Endothelial cell of umbilical vein (primary cell): ENCODE results near the gene MCFD2. TPM values are rescaled to one million over a fixed set of nuclear protein-coding genes. Genes with fewer than 3 reads are reported as not detected.

Source experiments
- BruUV-seq: library from RNA; stranded (reverse); fragments of 400-500 nt; replicated peaks from 2 replicates; lab custom pipeline; 2021; lab: Mats Ljungman, UMichigan
- CTCF ChIA-PET: fragments of 300-600, 350-600 bp; sonication (Branson Sonifier 250); formaldehyde crosslinking; loops from one replicate; lab custom pipeline; 2021; ENCODE audit warnings: antibody characterized with exemption, inconsistent platforms; lab: Charles Lee
- POLR2A ChIA-PET: fragments of 300-600, 350-600 bp; sonication (Branson Sonifier 250); formaldehyde crosslinking; loops from one replicate; lab custom pipeline; 2021; ENCODE audit warnings: antibody characterized with exemption, inconsistent platforms; lab: Charles Lee
- DNase-seq: peaks from one replicate; pipeline ENCODE4 v3.0.0-alpha.2; 2011; ENCODE audit warnings: low read depth, low spot score
- FAIRE-seq: peaks from 2 replicates; lab custom pipeline; 2011; peaks lifted over from hg19 to GRCh38; lab: Jason Lieb, UNC
- H2AFZ ChIP-seq: 2 replicates; pipeline ENCODE4 v1.6.0; 2012; ENCODE audit warnings: low read depth, low read length, control low read depth, inconsistent platforms
- H3K27ac ChIP-seq: 2 replicates; pipeline ENCODE4 v1.5.1; 2011; ENCODE audit warnings: low read depth, mild to moderate bottlenecking, control low read depth, low read length, moderate library complexity; ENCODE audit not compliant: insufficient read depth
- H3K27me3 ChIP-seq, 2 experiments: 2 replicates each; pipeline versions ENCODE4 v1.6.0 to v1.6.1; 2011; ENCODE audit warnings: low read length in 2 of 2, mixed read lengths in 1 of 2; ENCODE audit not compliant: control insufficient read depth in 2 of 2, insufficient read depth in 2 of 2
- H3K36me3 ChIP-seq, 2 experiments: 2 replicates in 1 of 2; 3 replicates in 1 of 2; pipeline ENCODE4 v1.5.1; 2011; ENCODE audit warnings: low read length in 2 of 2, mild to moderate bottlenecking in 1 of 2, moderate library complexity in 1 of 2; ENCODE audit not compliant: control insufficient read depth in 2 of 2, insufficient read depth in 2 of 2; ENCODE audit errors: extremely low read depth in 1 of 2
- H3K4me1 ChIP-seq: 3 replicates; pipeline ENCODE4 v1.5.1; 2011; ENCODE audit warnings: mild to moderate bottlenecking, low read length; ENCODE audit not compliant: control insufficient read depth, insufficient read depth; ENCODE audit errors: extremely low read depth
- H3K4me2 ChIP-seq: 2 replicates; pipeline ENCODE4 v1.6.1; 2011; ENCODE audit warnings: low read length, control low read depth, mixed read lengths; ENCODE audit not compliant: insufficient read depth
- H3K4me3 ChIP-seq, 3 experiments: fragments of 200-600 bp in 1 of 3; sonication (generic), shearing (Covaris generic) in 1 of 3; replicated peaks in 1 of 3; 2 replicates each; pipeline ENCODE4 v1.5.1; 2011 to 2016; ENCODE audit warnings: control low read depth in 3 of 3, low read length in 3 of 3, mild to moderate bottlenecking in 2 of 3, inconsistent platforms in 1 of 3, low read depth in 1 of 3, moderate library complexity in 1 of 3; ENCODE audit not compliant: insufficient read depth in 1 of 3
- H3K79me2 ChIP-seq: 2 replicates; pipeline ENCODE4 v1.6.0; 2012; ENCODE audit warnings: low read length, inconsistent platforms; ENCODE audit not compliant: control insufficient read depth, insufficient read depth
- H3K9ac ChIP-seq: replicated peaks from 2 replicates; pipeline ENCODE3; 2011; ENCODE audit warnings: low read length, control low read depth; ENCODE audit not compliant: insufficient read depth; ENCODE audit errors: extremely low read depth
- H3K9me1 ChIP-seq: replicated peaks from 3 replicates; pipeline ENCODE4 v1.6.0; 2011; ENCODE audit warnings: mild to moderate bottlenecking, low read length; ENCODE audit not compliant: control insufficient read depth, insufficient read depth; ENCODE audit errors: extremely low read depth
- H3K9me3 ChIP-seq: replicated peaks from 2 replicates; pipeline ENCODE4 v1.5.1; 2012; ENCODE audit warnings: low read length, inconsistent platforms; ENCODE audit not compliant: control insufficient read depth, insufficient read depth
- H4K20me1 ChIP-seq: replicated peaks from 2 replicates; pipeline ENCODE3; 2011; ENCODE audit warnings: mild to moderate bottlenecking, low read length; ENCODE audit not compliant: control insufficient read depth, insufficient read depth; ENCODE audit errors: extremely low read depth
- EZH2 ChIP-seq: IDR thresholded peaks from 2 replicates; pipeline ENCODE4 v1.6.1; 2012; ENCODE audit warnings: borderline replicate concordance, low read depth, mild to moderate bottlenecking, moderate library complexity, low read length, inconsistent platforms; ENCODE audit not compliant: severe bottlenecking
- FOS ChIP-seq: IDR thresholded peaks from 2 replicates; pipeline ENCODE4 v1.6.1; 2011; ENCODE audit warnings: mild to moderate bottlenecking, low read length, moderate library complexity, borderline replicate concordance; ENCODE audit not compliant: insufficient read depth
- GATA2 ChIP-seq: IDR thresholded peaks from 2 replicates; pipeline ENCODE4 v1.7.0; 2011; ENCODE audit warnings: low read depth, mild to moderate bottlenecking, moderate library complexity, mixed read lengths, low read length; ENCODE audit not compliant: insufficient read length, insufficient read depth
- JUN ChIP-seq: IDR thresholded peaks from 2 replicates; pipeline ENCODE4 v1.6.1; 2011; ENCODE audit warnings: borderline replicate concordance, low read depth; ENCODE audit not compliant: insufficient read length, insufficient read depth
- MYC ChIP-seq: IDR thresholded peaks from one replicate; pipeline ENCODE4 v1.6.1; 2011; ENCODE audit warnings: mild to moderate bottlenecking, low read depth, low read length
- POLR2A ChIP-seq: IDR thresholded peaks from 2 replicates; pipeline ENCODE4 v1.6.1; 2012; ENCODE audit warnings: low read depth, mild to moderate bottlenecking, control low read depth, low read length
- POLR2AphosphoS5 ChIP-seq: IDR thresholded peaks from 2 replicates; pipeline ENCODE4 v1.6.1; 2012; ENCODE audit warnings: low read depth, mild to moderate bottlenecking, control low read depth, low read length, moderate library complexity; ENCODE audit not compliant: insufficient read depth
- dilution Hi-C: fragments of 300-500 bp; cut with MboI; formaldehyde crosslinking; loops from one replicate; pipeline ENCODE4 v1.15.0; 2019; ENCODE audit warnings: low sequenced_read_pairs; ENCODE audit not compliant: extremely low pct_ligation_motif_present
- intact Hi-C: fragments of 100-400 bp; cut with micrococcal nuclease; formaldehyde crosslinking; loops from one replicate; pipeline ENCODE4 v1.10.0; 2022
- polyA plus RNA-seq, 4 experiments: library from polyadenylated mRNA; depleted of rRNA in 3 of 4; stranded (reverse) in 3 of 4; unstranded in 1 of 4; fragments of >200 nt; gene quantifications; 2 replicates each; pipeline versions ENCODE4 v1.2.1 to v1.2.3, GENCODE V29; 2011 to 2012; ENCODE audit warnings: missing spikeins in 1 of 4
- total RNA-seq: library from RNA; stranded (reverse); gene quantifications from 2 replicates; pipeline ENCODE4 v1.2.3, GENCODE V29; 2021
- TF ChIP-seq, protein P1 (sequence below): IDR thresholded peaks from 2 replicates; pipeline ENCODE4 v1.6.1; 2011; ENCODE audit not compliant: insufficient read depth, insufficient read length
- TF ChIP-seq, protein P2 (sequence below), 2 donors: IDR thresholded peaks; 1 replicate in 1 of 2; 2 replicates in 1 of 2; pipeline ENCODE4 v1.5.1; 2011; ENCODE audit warnings: low read length in 2 of 2, mild to moderate bottlenecking in 2 of 2, moderate library complexity in 2 of 2, control low read depth in 1 of 2, inconsistent platforms in 1 of 2, low read depth in 1 of 2; ENCODE audit not compliant: insufficient read depth in 1 of 2; ENCODE audit errors: extremely low read depth in 1 of 2

The MCFD2 gene
- total and polyA plus RNA-seq, 2 donors (not counting 3 experiments of a cell fraction or from before 2014, with no cell fraction given): 74.8 to 141 TPM

DNA sequence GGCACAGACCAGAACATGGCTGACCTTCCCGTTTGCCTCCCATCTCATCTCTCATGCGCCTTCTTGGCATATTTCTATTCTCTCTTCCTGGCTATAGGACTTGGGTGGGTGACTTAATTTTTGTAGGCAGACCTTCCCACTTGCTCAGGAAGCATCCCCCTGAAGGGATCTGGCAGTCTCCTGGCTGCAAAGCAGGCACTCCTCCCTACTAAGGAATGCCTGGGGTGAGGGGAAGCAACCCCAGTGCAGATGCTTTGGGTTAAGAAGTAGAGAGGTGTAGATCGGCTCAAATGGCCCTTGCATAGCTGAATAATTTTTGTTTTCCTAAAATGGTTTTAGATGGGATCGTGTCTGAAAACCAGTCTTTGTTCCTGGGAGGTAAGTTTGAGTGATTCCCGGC is 17.6 kb downstream of the MCFD2 start:
- no peak for TF ChIP-seq GATA2
- TF ChIP-seq, protein P1, sequence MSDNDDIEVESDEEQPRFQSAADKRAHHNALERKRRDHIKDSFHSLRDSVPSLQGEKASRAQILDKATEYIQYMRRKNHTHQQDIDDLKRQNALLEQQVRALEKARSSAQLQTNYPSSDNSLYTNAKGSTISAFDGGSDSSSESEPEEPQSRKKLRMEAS: no peak
- TF ChIP-seq POLR2A: no peak
- TF ChIP-seq MYC: no peak
- no peak for TF ChIP-seq POLR2AphosphoS5
- TF ChIP-seq EZH2: no peak
- no peak for TF ChIP-seq JUN
- TF ChIP-seq, protein P2, sequence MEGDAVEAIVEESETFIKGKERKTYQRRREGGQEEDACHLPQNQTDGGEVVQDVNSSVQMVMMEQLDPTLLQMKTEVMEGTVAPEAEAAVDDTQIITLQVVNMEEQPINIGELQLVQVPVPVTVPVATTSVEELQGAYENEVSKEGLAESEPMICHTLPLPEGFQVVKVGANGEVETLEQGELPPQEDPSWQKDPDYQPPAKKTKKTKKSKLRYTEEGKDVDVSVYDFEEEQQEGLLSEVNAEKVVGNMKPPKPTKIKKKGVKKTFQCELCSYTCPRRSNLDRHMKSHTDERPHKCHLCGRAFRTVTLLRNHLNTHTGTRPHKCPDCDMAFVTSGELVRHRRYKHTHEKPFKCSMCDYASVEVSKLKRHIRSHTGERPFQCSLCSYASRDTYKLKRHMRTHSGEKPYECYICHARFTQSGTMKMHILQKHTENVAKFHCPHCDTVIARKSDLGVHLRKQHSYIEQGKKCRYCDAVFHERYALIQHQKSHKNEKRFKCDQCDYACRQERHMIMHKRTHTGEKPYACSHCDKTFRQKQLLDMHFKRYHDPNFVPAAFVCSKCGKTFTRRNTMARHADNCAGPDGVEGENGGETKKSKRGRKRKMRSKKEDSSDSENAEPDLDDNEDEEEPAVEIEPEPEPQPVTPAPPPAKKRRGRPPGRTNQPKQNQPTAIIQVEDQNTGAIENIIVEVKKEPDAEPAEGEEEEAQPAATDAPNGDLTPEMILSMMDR (IDR thresholded peaks at IDR 0.05; ENCODE audit: extremely low read depth in 1 of 2, insufficient read depth in 1 of 2, low read depth in 1 of 2, low read length in 2 of 2): no peak
- TF ChIP-seq FOS: no peak
- no TSS peak for BruUV-seq
- H3K4me3 ChIP-seq: no peak overlapping the region
- ChIA-PET CTCF (interaction anchor here (1.1 kb wide), 1 partner anchor 12 kb away, joined by 4 read pairs; no protein-coding TSS in a partner anchor), POLR2A (no interaction called here)
- H3K27ac ChIP-seq: no peak overlapping the region
- H3K4me2 ChIP-seq: no peak overlapping the region
- intact Hi-C loops: no loop called here
- no peaks in the 10 kb centered on the region for H3K36me3 ChIP-seq
- no peaks in the 10 kb centered on the region for H3K79me2 ChIP-seq
- H3K9me1 ChIP-seq: no peaks in the 10 kb centered on the region
- dilution Hi-C loops: no loop called here
- H4K20me1 ChIP-seq: no peaks in the 10 kb centered on the region
- no peak for DNase-seq
- H2AFZ ChIP-seq: no peak overlapping the region
- no peaks in the 10 kb centered on the region for H3K9me3 ChIP-seq
- H3K4me1 ChIP-seq: no peaks in the 10 kb centered on the region
- no peaks in the 10 kb centered on the region for H3K27me3 ChIP-seq
- H3K9ac ChIP-seq: no peak overlapping the region
- FAIRE-seq: no peak
